NB4 (cell line): ENCODE measurements around the gene NR2F2.
"Not testable (repeated sequence)": the region's sequence is repeated elsewhere in the genome, so short reads cannot be mapped to it uniquely, and the experiment has no call there.

Experiments used
- MYC ChIP-seq: IDR thresholded peaks from 2 replicates; pipeline ENCODE4 v1.6.1; 2011; ENCODE audit warnings: low read depth, low read length
- POLR2A ChIP-seq: IDR thresholded peaks from 2 replicates; pipeline ENCODE4 v1.6.1; 2011; ENCODE audit warnings: mild to moderate bottlenecking; ENCODE audit not compliant: insufficient read length; ENCODE audit errors: extremely low read depth
- TF ChIP-seq, protein P1 (sequence below): IDR thresholded peaks from one replicate; pipeline ENCODE4 v1.5.1; 2012; ENCODE audit warnings: low read depth, low read length
- TF ChIP-seq, protein P2 (sequence below): IDR thresholded peaks from 2 replicates; pipeline ENCODE4 v1.6.1; 2011; ENCODE audit warnings: low read depth, low read length

DNA sequence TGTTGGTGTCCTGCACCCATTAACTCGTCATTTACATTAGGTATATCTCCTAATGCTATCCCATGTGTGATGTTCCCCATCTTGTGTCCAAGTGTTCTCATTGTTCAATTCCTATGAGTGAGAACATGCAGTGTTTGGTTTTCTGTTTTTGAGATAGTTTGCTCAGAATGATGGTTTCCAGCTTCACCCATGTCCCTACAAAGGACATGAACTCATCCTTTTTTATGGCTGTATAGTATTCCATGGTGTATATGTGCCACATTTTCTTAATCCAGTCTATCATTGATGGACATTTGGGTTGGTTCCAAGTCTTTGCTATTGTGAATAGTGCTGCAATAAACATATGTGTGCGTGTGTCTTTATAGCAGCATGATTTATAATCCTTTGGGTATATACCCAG is 49.1 kb downstream of the NR2F2 start:
- TF ChIP-seq, protein P1, sequence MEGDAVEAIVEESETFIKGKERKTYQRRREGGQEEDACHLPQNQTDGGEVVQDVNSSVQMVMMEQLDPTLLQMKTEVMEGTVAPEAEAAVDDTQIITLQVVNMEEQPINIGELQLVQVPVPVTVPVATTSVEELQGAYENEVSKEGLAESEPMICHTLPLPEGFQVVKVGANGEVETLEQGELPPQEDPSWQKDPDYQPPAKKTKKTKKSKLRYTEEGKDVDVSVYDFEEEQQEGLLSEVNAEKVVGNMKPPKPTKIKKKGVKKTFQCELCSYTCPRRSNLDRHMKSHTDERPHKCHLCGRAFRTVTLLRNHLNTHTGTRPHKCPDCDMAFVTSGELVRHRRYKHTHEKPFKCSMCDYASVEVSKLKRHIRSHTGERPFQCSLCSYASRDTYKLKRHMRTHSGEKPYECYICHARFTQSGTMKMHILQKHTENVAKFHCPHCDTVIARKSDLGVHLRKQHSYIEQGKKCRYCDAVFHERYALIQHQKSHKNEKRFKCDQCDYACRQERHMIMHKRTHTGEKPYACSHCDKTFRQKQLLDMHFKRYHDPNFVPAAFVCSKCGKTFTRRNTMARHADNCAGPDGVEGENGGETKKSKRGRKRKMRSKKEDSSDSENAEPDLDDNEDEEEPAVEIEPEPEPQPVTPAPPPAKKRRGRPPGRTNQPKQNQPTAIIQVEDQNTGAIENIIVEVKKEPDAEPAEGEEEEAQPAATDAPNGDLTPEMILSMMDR, result not testable (repeated sequence)
- TF ChIP-seq POLR2A, MYC: not testable (repeated sequence)
- TF ChIP-seq, protein P2, sequence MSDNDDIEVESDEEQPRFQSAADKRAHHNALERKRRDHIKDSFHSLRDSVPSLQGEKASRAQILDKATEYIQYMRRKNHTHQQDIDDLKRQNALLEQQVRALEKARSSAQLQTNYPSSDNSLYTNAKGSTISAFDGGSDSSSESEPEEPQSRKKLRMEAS, result not testable (repeated sequence)
